Keratinocyte (primary cell): ENCODE data around the gene FXYD1. TPM values are rescaled to one million over a fixed set of nuclear protein-coding genes. Genes with fewer than 3 reads are reported as not detected.
A peak's percentile ranks its signal among the peaks of the same experiment; 100 is the strongest.

Experiments used
- DNase-seq: peaks from one replicate; pipeline ENCODE4 v3.0.0-alpha.2; 2011; ENCODE audit warnings: low read depth, missing footprints, low spot score
- FAIRE-seq: peaks from 2 replicates; lab custom pipeline; 2011; peaks lifted over from hg19 to GRCh38; lab: Jason Lieb, UNC
- H2AFZ ChIP-seq: 2 replicates; pipeline ENCODE4 v1.6.0; 2012; ENCODE audit warnings: low read length, control low read depth, inconsistent platforms; ENCODE audit not compliant: control insufficient read depth
- H3K27ac ChIP-seq: 2 replicates; pipeline ENCODE4 v1.5.1; 2011; ENCODE audit warnings: low read length; ENCODE audit not compliant: control insufficient read depth, insufficient read depth
- H3K27me3 ChIP-seq: 3 replicates; pipeline ENCODE4 v1.6.0; 2011; ENCODE audit warnings: low read length; ENCODE audit not compliant: control insufficient read depth, insufficient read depth; ENCODE audit errors: extremely low read depth
- H3K36me3 ChIP-seq, 2 experiments: 2 replicates in 1 of 2; 3 replicates in 1 of 2; pipeline ENCODE4 v1.5.1; 2011; ENCODE audit warnings: low read length in 2 of 2, mild to moderate bottlenecking in 1 of 2; ENCODE audit not compliant: control insufficient read depth in 2 of 2, insufficient read depth in 2 of 2; ENCODE audit errors: extremely low read depth in 1 of 2
- H3K4me1 ChIP-seq: 3 replicates; pipeline ENCODE4 v1.5.1; 2011; ENCODE audit warnings: low read length; ENCODE audit not compliant: control insufficient read depth, insufficient read depth; ENCODE audit errors: extremely low read depth
- H3K4me2 ChIP-seq: 3 replicates; pipeline ENCODE4 v1.6.0; 2011; ENCODE audit warnings: low read depth, low read length; ENCODE audit not compliant: control insufficient read depth, insufficient read depth; ENCODE audit errors: extremely low read depth
- H3K4me3 ChIP-seq, 3 experiments: fragments of 200-600 bp in 1 of 3; sonication (generic) in 1 of 3; 2 replicates in 2 of 3; 3 replicates in 1 of 3; pipeline ENCODE4 v1.5.1; 2011 to 2016; ENCODE audit warnings: low read length in 3 of 3, mild to moderate bottlenecking in 3 of 3, control low read depth in 2 of 3, inconsistent platforms in 1 of 3, low read depth in 1 of 3, mixed read lengths in 1 of 3, mixed run types in 1 of 3, moderate library complexity in 1 of 3; ENCODE audit not compliant: control insufficient read depth in 2 of 3, insufficient read depth in 2 of 3; ENCODE audit errors: extremely low read depth in 1 of 3
- H3K79me2 ChIP-seq: 2 replicates; pipeline ENCODE4 v1.6.0; 2012; ENCODE audit warnings: low read length; ENCODE audit not compliant: control insufficient read depth, insufficient read depth
- H3K9ac ChIP-seq: 3 replicates; pipeline ENCODE4 v1.6.0; 2011; ENCODE audit warnings: low read length; ENCODE audit not compliant: control insufficient read depth, insufficient read depth; ENCODE audit errors: extremely low read depth
- H3K9me1 ChIP-seq: 3 replicates; pipeline ENCODE4 v1.6.0; 2011; ENCODE audit warnings: low read length; ENCODE audit not compliant: control insufficient read depth, insufficient read depth; ENCODE audit errors: extremely low read depth
- H3K9me3 ChIP-seq: 2 replicates; pipeline ENCODE4 v1.5.1; 2012; ENCODE audit warnings: low read depth, low read length; ENCODE audit not compliant: control insufficient read depth
- H4K20me1 ChIP-seq: 3 replicates; pipeline ENCODE4 v1.6.0; 2011; ENCODE audit warnings: low read length; ENCODE audit not compliant: control insufficient read depth, insufficient read depth; ENCODE audit errors: extremely low read depth
- CTCF ChIP-seq, 3 experiments: IDR thresholded peaks in 1 of 3; conservative IDR thresholded peaks in 1 of 3; optimal IDR thresholded peaks in 1 of 3; 2 replicates in 2 of 3; 3 replicates in 1 of 3; pipeline versions ENCODE3 to v1.5.1; 2011; ENCODE audit warnings: low read length in 3 of 3, mild to moderate bottlenecking in 3 of 3, moderate library complexity in 2 of 3, control low read depth in 1 of 3, inconsistent platforms in 1 of 3; ENCODE audit not compliant: insufficient read depth in 2 of 3; ENCODE audit errors: extremely low read depth in 1 of 3
- EZH2 ChIP-seq: IDR thresholded peaks from one replicate; pipeline ENCODE4 v1.6.1; 2012; ENCODE audit warnings: inconsistent platforms, mild to moderate bottlenecking, low read length, moderate library complexity
- dilution Hi-C: fragments of 300-500 bp; cut with MboI; formaldehyde crosslinking; loops from one replicate; pipeline ENCODE4 v1.7.0; 2020; ENCODE audit warnings: low sequenced_read_pairs; ENCODE audit not compliant: extremely low pct_ligation_motif_present
- polyA plus RNA-seq, 5 experiments: library from polyadenylated mRNA; depleted of rRNA in 3 of 5; stranded (reverse) in 3 of 5; stranded (forward) in 1 of 5; unstranded in 1 of 5; fragments of >200 nt; gene quantifications; 1 replicate in 1 of 5; 2 replicates in 3 of 5; 3 replicates in 1 of 5; pipeline versions ENCODE4 v1.2.1 to v1.2.3, GENCODE V29; 2011 to 2012; ENCODE audit warnings: missing spikeins in 2 of 5, low read depth in 1 of 5, low replicate concordance in 1 of 5

Gene FXYD1
- polyA plus RNA-seq, 1 donor (not counting 4 experiments of a cell fraction or from before 2014, with no cell fraction given): 0.14 TPM

DNA sequence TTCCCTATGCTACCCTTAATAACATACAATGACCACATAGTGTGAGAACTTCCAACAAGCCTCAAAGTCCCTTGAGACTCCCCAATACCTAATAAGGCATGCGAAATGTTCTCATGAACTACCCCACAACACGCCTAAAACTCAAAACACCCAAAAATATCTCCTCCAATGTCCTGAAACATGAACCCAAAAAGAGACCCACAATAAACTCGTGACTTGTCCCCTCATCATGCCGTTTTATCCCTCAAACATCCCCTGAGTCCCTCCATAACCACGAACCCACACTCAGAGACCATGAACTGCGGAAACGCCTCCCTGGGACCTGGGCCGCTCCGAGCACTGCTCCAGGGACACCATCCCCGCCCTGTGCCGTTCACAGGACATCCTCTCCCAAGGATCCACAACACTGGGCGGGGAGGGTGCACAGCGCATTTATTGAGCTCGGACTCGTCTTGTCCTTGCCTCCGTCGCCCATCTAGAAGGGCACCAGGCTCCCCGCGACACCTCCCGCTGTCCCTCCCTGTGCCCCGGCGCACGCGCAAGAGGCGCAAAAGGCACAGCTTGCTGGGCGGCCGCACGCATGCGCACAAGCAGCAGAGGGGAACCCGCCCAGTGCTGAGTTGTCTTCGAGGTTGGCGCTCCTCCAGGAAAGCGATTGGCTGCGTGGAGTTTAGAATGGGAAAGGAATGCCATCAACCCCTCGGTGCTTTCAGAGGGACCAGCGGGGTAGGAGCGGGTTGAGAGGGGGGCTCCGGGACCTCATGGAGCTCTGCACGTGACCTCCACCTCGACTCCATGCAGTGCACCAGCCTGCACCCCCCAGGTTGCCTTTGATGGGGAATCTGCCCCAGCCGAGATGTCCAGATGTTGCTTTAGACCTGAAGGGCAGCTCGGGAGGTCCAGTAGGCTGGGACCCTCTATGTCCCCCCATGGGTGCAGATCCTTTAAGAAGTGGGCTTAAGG, 14.2 kb upstream of the FXYD1 start:
- no peaks in the 10 kb centered on the region for H3K27me3 ChIP-seq
- no peaks in the 10 kb centered on the region for H4K20me1 ChIP-seq
- H3K27ac ChIP-seq: peak overlapping the region; percentile 83
- peaks cover 7 to 17% of the 10 kb centered on the region in 2 experiments for H3K36me3 ChIP-seq
- peak; percentile 68 for FAIRE-seq
- DNase-seq: peak; percentile 75
- peak overlapping the region; percentile 69 for H3K9ac ChIP-seq
- H3K9me3 ChIP-seq: no peaks in the 10 kb centered on the region
- TF ChIP-seq EZH2: no peak
- no peak for TF ChIP-seq CTCF (optimal IDR thresholded peaks at IDR 0.05 in 1 of 3, IDR thresholded peaks at IDR 0.05 in 1 of 3, conservative IDR thresholded peaks at IDR 0.05 in 1 of 3; ENCODE audit: extremely low read depth in 1 of 3, insufficient read depth in 2 of 3, low read length in 3 of 3)
- peak overlapping the region; percentile 76 for H3K4me2 ChIP-seq
- H3K79me2 ChIP-seq: peaks cover 4% of the 10 kb centered on the region
- dilution Hi-C loops: no loop called here
- no peaks in the 10 kb centered on the region for H3K9me1 ChIP-seq
- peak overlapping the region; percentile 77 for H2AFZ ChIP-seq
- H3K4me3 ChIP-seq: peak overlapping the region; percentile 8 to 60 (median 36)
- H3K4me1 ChIP-seq: peaks cover 73% of the 10 kb centered on the region

- Histone ChIP-seq H3K79me2 (peaks cover 4% of the 10 kb centered on the region), H3K9me1 (no peaks in the 10 kb centered on the region), H3K9me3 (no peaks in the 10 kb centered on the region), H3K4me1 (peaks cover 64% of the 10 kb centered on the region), H3K36me3 (peaks cover 7 to 11% of the 10 kb centered on the region in 2 experiments), H3K27ac (no peak overlapping the region), H3K9ac (no peak overlapping the region), H3K4me3 (no peak overlapping the region), H2AFZ (no peak overlapping the region), H4K20me1 (no peaks in the 10 kb centered on the region), H3K4me2 (peak overlapping the region; percentile 6), H3K27me3 (no peaks in the 10 kb centered on the region)
- no peak for FAIRE-seq
- dilution Hi-C loops: no loop called here
- TF ChIP-seq EZH2 (no peak), CTCF (optimal IDR thresholded peaks at IDR 0.05 in 1 of 3, IDR thresholded peaks at IDR 0.05 in 1 of 3, conservative IDR thresholded peaks at IDR 0.05 in 1 of 3; ENCODE audit: extremely low read depth in 1 of 3, insufficient read depth in 2 of 3, low read length in 3 of 3) (no peak)
- no peak for DNase-seq
Measured at GRCh38 chr19:35125270-35125717, 13.3 kb upstream of the FXYD1 start.
